CD4-positive, alpha-beta T cell treated with Interleukin-10 for 1 hour (primary cell): ENCODE results near the gene NT5E.
"Not testable (repeated sequence)": the region's sequence is repeated elsewhere in the genome, so short reads cannot be mapped to it uniquely, and the experiment has no call there.

Experiments used
- DNase-seq: peaks from one replicate; pipeline ENCODE4 v3.0.0-alpha.2; 2020

The NT5E gene

DNA sequence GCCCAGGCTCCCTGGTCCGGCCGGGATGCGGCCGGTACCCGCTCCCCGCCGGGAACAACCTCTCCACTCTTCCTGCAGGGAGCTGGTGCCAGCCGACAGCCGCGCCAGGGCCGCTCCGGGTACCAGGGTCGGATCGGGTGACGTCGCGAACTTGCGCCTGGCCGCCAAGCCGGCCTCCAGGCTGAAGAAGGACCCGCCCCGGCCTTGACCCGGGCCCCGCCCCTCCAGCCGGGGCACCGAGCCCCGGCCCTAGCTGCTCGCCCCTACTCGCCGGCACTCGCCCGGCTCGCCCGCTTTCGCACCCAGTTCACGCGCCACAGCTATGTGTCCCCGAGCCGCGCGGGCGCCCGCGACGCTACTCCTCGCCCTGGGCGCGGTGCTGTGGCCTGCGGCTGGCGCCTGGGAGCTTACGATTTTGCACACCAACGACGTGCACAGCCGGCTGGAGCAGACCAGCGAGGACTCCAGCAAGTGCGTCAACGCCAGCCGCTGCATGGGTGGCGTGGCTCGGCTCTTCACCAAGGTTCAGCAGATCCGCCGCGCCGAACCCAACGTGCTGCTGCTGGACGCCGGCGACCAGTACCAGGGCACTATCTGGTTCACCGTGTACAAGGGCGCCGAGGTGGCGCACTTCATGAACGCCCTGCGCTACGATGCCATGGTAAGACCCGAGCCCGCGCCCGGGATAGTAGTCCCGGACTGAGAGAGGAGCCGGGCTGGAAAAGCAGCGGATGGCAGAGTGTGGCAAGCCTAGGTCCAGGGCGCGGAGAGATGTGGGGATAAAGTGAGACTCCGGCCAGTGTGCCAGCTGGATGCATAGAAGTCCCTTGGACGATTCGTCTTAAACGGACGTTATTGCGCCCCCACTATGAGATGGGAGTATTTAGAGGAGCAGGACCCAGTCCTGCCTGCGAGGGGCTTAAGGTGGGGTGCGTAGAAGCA lies at the start of gene NT5E:
Gene NT5E (plus strand): TSS at position 266 of the 942 bp plus-strand sequence. CDS start 57 bp downstream, at position 323.
- peak; percentile 13 for DNase-seq

DNA sequence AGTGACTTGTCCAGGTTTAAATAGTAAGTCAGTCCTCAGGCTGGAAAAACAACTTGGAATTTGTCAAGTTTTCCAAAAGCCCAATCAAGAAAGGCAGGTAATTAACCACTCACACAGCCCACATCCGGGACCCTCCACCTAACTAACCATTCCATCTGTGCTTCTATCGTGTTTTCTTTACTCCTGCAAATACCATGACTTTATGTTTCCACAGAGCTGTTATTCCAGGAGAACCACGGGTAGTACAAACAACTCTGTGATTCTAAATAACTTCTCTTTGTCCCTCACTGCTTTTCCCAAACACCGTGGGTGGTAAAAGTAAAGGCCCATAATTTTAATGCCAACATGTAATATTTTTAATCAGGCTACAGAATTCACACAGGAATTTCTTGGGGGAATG lies 49.6 kb upstream of the NT5E start:
- no peak for DNase-seq

DNA sequence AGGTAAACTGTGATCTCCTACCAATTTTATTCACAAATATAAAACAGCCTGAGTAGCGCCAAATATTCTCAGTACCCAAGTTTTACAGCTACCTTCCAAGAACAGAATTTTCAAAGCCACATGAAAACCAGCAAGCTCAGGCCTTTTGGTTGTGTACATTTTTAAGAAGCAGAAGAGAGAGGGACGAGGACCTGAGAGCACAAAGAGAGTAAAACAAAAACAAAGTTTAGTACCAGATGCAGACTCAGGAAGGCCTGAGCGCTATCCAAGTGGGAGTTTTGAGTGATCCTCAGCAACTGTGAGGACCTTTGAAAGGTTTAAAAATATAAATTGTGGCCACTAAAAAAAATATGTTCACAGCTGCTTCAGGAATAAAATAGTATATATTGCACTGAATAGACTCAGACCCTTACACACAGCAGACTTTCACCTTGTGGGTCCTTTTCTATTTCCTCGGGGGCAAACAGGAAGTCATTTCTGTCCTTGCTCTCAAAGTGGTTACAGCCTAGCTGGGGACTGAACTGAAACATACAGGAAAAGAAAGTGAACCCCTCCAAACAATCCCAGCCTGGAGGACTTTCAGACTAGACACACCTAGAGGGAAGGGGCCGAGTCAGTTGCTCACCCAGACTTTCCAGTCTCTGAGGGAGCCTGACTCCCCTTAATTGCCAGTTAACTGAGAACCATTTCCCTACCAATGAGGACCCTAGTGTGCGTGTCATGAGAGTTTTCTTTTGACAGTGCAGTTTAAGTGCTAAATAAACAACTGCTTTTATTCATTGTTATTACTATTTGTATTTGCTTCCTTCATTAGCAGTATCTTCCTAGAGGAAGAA lies 48.5 kb upstream of the NT5E start:
- no peak for DNase-seq

DNA sequence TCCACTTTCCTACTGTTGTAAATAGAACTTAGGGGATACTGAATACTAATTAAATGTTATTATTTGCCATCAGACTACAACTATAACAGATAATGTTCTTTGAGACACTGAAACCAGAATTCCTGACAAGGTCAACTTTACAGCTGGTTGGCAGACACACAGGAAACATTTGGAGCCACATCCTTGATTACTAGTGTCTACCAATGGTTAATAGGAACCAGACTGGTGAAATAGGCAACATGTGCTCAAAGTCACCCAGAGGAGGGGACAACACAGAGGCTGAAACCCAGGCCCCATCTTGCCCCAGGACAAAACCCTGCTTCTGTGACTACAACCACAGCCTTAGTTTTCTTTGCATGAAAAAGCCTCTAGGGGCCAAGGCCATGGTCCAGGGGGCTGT lies 47.8 kb upstream of the NT5E start:
- DNase-seq, result no peak

DNA sequence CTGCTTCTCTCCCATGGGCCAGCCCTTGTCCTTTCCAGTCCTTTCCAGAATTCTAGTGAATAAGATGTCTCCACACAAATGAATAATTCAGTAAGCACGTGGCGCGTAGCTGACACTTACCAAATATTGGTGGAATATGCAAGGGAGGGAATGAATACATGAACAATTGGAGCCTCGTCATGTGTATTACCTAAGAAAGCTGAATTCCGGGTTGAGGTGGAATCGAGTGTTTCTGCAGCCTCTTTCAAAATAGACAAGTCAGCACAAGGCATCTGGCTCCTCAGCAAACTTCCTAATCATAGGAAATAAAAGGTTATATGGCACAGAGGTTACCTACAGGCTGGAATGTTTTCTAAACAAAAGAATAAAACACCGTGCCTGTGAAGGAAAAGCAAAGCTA lies 47.0 kb upstream of the NT5E start:
- DNase-seq, result no peak

DNA sequence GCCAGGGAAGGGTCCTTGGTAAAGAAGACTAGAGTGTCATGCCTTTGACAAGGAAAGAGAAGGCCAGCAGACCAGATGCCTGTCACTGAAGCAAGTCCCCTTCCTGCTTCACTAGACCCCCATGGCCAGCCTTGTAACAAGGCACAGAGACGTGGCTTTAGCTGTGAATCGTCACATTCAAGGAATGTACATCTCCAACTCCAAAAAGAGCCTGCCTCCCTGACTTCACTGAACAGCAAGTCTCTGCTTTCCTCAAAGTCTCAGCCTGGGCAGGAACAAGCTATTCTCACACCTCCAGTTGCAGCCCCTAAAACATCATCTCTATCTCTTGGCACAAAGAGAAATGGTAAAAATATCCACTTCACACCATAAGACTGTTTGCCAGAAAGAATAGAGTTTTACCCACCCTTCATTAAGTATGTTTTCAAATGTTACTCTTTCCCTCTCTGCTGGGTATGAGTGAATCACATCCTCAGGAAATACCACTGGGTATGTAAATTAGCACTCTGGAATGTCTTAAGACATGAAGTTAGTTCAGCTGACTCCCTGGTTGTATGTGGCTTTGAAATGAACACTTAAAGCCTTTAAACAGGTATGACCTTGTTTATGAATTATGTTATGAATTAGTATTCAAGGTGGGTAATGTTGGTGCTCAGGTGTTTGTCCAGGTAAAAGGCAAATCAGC lies 46.4 kb upstream of the NT5E start:
- no peak for DNase-seq

DNA sequence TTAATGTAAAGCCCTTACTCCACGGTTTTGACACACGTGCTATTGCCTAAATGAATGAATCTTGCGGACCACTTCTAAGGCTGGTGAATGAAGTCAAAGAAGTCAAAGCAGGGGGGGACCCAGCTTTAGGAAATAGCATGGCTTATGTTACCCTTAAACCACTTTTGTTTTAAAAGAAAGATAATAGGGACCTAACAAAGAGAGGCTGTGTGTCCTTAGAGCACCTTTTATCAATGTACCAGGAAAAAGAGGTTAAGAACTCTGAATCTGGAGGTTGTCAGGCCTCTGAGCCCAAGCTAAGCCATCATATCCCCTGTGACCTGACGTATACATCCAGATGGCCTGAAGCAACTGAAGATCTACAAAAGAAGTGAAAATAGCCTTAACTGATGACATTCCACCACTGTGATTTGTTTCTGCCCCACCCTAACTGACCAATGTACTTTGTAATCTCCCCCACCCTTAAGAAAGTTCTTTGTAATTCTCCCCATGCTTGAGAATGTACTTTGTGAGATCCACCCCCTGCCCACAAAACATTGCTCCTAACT lies 45.8 kb upstream of the NT5E start:
- not testable (repeated sequence) for DNase-seq

DNA sequence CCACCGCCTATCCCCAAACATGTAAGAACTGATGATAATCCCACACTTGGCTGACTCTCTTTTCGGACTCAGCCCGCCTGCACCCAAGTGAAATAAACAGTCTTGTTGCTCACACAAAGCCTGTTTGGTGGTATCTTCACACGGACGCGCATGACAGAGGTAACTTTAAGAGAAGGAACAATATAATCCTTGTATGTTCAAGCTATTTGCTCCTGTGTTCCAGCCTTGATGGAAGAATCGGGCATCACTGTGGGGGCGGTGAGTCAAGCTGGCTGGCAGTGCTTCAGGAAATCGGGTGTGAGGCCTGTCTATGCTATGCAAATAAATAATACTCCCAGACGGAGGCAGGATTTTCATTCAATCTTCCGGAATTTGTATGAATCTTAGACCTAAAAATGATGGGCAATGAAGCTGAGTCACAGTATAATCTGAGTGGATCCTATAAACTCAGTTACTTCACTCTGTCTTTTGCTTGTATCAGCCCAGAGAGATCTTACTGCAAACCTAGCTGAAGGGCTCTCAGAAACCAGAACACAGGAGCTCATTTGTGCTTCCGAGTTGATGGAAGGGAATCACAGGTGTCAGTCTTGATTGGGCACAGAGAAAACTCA lies 45.2 kb upstream of the NT5E start:
- no peak for DNase-seq

DNA sequence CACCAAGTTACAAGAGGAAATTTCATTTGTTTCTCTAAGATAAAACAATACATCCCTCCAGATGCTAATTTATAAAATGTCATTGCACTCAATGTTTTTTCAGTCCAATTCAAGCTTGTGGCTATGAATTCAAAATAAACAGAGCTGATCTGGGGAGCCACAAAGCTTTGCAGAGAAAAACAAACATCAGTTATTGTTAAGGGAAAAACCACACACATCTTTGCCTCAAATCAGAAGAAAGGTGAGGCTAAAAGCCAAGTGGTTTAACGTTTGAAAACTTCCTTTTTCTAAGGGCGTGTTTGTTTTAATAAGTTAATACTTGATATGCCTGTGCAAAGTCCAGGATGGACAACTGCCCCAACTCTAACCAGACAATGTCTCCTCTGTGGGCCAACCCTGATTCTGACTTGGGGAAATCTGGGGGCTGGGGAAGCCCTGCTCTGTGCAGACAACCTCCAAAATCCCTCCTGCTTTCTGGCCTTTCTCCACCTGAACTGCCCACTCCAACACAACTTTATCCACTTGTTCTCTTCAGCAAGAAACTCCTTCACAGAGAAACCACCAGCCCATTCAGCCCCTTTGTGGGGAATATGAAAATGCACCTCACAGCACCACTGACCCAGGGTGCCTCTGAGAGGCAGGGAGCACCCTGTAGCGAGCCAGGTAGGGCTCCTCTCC lies 44.6 kb upstream of the NT5E start:
- DNase-seq, result no peak

DNA sequence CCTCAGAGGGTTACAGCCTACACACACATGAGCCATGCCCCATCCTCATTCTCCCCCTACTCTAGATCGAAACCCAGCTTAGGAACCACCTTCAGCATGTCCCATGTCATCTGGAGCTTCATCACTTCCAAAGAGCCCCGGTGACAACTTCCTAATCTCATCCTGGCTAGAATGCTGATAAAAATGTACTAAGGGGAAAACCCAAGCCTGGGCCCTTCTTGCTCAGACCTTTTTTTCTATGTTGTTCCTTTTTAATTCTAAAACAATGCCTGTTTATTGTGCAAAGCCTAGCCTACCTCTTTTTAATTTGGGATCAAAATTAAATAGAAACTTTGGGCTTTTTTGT lies 44.1 kb upstream of the NT5E start:
- no peak for DNase-seq

DNA sequence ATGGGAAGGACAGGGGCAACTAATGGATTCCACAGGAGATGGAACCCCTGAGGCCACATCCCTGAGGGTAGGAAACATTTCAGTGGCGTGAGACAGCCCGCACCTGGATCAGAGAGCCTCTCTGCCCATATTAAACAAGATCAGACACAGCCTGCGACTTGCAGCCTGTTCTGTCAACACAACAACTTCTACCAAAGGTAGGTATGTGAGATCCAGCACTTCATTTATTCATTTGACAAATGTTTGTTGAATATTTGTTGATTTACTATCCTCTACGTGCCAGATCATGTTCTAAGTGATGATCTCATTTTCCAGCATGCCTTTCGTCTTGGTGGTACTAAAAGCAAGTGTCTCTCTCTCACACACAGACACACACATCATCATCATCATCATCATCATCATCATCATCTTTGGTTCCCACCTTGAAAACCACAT lies 43.2 kb upstream of the NT5E start:
- no peak for DNase-seq

DNA sequence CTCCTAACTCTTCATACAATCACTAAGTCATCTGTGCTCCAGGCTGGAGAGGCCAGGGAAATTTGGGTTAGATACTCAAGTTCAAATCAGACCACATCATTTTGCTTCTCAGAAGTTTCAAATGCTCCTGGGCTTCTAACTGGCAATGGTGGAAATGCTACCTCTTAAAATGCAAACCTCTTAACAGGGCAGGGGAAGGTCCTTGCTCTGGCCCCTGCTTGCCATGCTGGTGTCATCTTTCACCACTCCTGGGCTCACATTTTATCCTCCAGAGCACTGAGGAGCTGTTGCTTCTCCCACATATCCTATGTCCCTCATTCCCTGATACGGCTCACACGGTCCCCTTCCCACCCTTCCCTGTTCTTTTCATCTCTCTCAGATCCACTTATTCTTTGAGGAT lies 41.8 kb upstream of the NT5E start:
- DNase-seq, result no peak

DNA sequence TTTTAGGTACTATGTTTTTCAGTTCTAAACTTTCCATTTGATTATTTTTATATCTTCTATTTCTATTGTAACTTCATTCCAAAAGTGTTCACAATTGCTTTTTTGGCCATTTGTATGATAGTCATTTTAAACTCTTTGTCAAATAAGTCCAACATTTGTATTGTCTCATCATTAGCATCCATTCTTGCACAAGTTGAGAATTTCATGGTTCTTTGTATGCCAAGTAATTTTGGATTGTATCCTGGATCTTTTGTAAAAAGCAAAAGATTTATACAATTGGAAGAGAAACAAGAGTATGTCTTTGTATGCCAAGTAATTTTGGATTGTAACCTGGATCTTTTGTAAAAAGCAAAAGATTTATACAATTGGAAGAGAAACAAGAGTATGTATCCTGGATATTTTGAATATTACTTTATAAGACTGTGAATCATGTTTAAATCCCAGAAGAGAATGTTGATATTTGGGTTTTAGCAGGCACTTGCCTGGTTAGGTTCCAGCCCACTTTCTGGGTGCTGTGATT lies 36.9 kb upstream of the NT5E start:
- no peak for DNase-seq

DNA sequence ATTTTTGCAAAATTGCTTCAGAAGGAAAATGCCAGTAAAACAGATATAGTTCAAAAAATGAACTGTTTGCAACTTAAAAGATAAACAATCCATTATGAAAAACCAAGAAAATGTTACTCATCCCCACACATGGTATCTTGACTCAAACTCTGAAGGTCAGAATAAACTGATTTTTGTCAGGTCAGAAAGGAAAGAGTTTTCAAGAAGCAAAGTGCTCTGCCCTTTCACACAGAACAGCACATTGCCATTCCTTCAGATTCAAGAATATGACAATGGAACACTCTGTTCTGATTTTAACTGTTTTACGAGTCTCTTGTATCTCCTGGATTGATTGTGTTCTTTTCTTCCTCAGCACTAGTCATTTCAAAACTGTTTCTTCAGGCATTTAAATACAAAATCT lies 33.8 kb upstream of the NT5E start:
- DNase-seq, result no peak

DNA sequence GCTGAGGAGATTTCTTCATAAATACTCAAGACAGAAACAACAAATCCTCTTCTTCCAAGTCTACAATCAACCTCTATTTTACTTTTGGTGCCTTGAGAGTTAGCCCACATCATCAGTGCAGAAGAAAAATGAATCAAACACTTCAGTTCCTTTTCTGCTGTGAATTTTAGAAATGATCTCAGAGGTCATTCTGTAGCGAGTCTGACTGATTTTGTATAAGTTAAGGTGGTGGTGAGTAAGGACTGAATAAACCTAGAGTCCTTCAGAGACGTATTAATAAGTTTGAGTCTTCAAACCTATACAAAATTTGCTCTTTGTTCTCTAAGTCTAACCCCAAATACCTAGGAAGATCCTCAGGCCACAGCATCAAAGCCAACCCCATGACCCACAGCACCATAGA lies 33.1 kb upstream of the NT5E start:
- no peak for DNase-seq

DNA sequence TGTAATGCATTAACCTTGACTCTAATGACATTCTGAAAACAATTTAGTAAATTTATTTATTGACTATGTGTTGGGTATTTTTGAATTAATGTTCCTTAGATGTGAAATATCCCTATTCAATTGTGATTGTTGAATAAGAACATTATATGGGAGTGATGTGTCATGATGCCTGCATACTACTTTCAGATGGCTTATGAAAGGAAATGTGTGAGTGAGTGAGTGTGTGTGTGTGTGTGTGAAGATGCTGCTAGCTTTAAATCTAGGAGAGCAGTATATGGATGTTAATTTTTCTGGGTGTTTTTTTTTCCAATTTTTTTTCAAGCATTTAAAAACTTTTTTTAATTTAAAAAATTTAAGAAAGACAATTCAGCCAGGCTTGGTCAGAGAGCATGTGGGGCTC lies 32.5 kb upstream of the NT5E start:
- no peak for DNase-seq

DNA sequence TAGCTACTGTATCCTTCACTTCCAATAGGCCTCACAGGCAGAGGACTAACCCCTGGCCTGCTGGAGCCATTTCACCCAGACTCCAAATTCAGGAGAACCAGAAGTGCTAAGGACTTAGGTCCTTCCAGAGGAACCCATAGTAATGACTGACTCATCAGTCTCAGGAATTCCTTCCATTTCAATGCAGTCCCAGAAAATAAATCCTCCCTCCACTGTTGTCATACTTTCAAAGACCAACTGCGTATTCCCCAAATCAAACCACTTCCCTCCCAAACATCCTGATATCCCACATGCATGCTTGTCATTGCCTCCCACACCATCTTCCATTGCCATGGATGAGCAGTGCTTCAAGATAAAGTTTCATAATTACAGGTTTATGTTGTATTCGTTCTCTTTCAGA lies 31.8 kb upstream of the NT5E start:
- no peak for DNase-seq

DNA sequence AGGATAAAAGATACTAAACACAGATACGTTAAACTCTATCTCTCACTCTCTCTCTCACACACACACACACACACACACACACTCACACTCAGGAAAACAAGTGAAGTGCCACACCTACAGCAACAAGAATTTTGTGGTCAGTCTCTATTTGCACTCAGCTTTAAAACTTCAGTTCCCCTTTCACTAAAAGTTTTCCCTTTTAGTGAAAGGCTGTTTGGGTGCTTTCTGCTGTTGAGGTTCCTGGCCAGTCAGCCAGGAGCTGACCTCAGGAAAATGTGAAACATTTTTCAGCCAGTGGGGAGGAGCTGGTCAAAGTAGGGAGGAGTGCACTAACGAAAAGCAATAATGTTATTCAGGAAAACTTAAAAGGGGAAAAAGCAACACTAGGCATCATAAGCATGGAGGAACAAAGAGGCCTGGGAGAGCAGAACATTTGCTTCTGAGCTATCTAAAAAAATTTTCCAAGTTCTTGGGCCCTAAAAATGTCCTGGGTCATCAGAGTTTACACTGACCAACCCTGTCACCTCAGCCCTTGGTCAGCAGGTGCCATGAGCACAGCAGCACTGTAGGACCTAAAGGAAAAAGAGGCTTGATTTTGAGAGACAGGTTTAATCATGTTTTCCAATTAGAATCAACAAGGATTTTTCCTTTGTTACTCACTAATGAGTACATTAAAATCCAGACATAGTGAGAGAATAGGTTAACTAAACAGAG lies 30.7 kb upstream of the NT5E start:
- DNase-seq, result no peak

DNA sequence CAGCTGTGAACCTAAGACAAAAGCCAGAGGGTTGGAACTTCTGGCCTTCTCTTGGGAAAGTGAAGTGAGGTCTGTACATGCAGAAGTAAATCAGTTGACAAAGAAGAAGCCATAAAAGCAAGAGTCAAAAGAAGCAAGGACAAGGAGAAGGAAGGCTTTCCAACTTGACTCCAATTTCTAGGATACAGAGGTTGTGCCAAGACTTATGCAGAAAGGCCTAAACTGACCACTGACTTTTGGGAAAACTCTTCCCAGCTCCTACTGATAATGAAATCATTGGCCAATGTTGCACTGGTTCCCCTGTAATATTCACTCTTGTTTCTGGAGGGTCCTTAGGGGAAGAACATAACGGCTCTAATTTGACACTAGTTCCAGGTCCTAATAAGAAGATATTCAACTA lies 29.3 kb upstream of the NT5E start:
- no peak for DNase-seq

DNA sequence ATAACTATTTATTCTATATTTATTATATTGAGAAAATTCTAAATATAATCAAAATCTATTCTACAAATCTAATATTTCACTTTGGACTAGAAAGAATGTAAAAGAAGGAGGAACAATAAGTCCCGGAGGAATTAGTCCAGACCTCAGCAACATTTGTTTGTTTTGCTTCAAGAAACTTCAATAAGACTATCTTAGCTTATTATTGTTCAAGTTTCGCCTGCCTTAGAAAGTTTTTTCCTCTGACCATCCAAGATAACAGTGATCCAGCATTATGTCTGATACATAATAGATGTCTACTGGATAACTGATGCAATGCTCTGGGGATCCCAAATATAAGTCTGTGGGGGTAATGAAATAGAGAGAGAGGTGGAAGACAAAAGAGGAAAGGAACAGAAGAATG lies 28.7 kb upstream of the NT5E start:
- DNase-seq, result no peak

DNA sequence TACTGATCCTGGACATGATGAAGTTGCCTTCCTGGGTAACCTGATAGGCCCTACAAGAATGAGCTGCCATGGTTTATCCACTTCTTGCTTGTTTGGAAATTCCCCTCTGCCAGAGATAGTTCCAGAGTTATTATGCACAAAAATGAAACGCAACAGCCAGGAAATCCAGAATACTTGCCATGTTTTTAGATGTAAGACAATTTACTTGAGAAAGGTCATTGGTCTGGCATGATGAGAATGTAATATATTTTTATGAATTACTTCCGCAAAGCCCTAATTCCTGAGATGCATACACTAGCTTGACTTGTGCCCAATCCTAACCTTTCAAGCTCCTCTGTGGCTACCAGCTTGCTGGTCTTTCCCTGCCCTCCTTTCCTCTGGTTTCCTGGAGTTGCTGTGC lies 27.9 kb upstream of the NT5E start:
- DNase-seq, result no peak
